Neutrophil (primary cell): Measurements from ENCODE around the gene ITGA2B.

Experiments
- H3K27ac ChIP-seq: fragments of 200-600 bp; sonication (generic); 2 replicates; pipeline ENCODE4 v1.5.1; 2016; ENCODE audit warnings: mild to moderate bottlenecking, moderate library complexity
- H3K27me3 ChIP-seq: fragments of 200-600 bp; sonication (generic); 2 replicates; pipeline ENCODE4 v1.6.0; 2016; ENCODE audit warnings: mild to moderate bottlenecking
- H3K36me3 ChIP-seq: fragments of 200-600 bp; sonication (generic); 2 replicates; pipeline ENCODE4 v1.5.1; 2017
- H3K4me1 ChIP-seq, 2 experiments: fragments of 200-600 bp in 1 of 2; sonication (generic) in 1 of 2; 1 replicate in 1 of 2; 2 replicates in 1 of 2; pipeline versions ENCODE4 v1.5.1 to v1.6.1; 2013 to 2016; ENCODE audit warnings: low read depth in 1 of 2, low read length in 1 of 2, mild to moderate bottlenecking in 1 of 2, moderate library complexity in 1 of 2; ENCODE audit not compliant: control insufficient read depth in 1 of 2, insufficient read depth in 1 of 2
- H3K4me3 ChIP-seq, 2 experiments: fragments of 200-600 bp in 1 of 2; sonication (generic) in 1 of 2; 1 replicate in 1 of 2; 2 replicates in 1 of 2; pipeline ENCODE4 v1.5.1; 2013 to 2016; ENCODE audit warnings: low read depth in 1 of 2, low read length in 1 of 2, mild to moderate bottlenecking in 1 of 2, moderate library complexity in 1 of 2
- H3K9me3 ChIP-seq: fragments of 200-600 bp; sonication (generic); 2 replicates; pipeline ENCODE4 v1.5.1; 2016
- TF ChIP-seq, protein P1 (sequence below): fragments of 200-600 bp; sonication (generic); IDR thresholded peaks from 2 replicates; pipeline ENCODE4 v1.5.1; 2016; ENCODE audit warnings: antibody characterized with exemption

ITGA2B gene

DNA sequence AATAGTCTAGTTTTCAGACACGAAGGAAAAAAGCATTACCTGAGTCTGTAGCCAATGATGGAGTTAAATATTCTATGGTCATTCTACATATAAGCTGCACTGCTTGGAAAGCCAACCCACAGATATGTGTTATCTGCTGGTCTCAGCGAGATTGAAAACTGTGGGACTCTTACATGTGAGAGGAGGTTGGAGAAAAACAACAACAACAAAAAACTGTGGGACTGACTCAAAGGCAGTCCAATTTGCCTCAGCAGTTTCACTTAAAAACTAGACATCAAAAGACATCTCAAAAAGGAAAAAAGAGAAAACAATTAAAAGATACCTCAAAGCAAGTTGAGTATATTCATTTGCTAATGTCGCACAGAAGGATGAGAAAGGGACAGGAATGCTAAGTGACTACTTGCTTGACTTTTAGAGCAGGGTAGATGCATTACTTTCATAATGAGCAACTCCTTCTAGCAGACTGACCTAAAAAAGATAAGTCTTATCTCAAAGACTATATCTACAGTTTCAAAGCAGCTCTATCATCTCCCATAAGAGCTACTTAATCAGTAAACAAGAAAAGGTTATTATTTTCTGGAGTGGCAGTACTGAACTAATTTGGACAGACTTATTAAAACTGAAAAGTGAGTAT lies 35.5 kb upstream of the ITGA2B start:
- TF ChIP-seq, protein P1, sequence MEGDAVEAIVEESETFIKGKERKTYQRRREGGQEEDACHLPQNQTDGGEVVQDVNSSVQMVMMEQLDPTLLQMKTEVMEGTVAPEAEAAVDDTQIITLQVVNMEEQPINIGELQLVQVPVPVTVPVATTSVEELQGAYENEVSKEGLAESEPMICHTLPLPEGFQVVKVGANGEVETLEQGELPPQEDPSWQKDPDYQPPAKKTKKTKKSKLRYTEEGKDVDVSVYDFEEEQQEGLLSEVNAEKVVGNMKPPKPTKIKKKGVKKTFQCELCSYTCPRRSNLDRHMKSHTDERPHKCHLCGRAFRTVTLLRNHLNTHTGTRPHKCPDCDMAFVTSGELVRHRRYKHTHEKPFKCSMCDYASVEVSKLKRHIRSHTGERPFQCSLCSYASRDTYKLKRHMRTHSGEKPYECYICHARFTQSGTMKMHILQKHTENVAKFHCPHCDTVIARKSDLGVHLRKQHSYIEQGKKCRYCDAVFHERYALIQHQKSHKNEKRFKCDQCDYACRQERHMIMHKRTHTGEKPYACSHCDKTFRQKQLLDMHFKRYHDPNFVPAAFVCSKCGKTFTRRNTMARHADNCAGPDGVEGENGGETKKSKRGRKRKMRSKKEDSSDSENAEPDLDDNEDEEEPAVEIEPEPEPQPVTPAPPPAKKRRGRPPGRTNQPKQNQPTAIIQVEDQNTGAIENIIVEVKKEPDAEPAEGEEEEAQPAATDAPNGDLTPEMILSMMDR = no peak
- H3K27ac ChIP-seq = no peak overlapping the region

DNA sequence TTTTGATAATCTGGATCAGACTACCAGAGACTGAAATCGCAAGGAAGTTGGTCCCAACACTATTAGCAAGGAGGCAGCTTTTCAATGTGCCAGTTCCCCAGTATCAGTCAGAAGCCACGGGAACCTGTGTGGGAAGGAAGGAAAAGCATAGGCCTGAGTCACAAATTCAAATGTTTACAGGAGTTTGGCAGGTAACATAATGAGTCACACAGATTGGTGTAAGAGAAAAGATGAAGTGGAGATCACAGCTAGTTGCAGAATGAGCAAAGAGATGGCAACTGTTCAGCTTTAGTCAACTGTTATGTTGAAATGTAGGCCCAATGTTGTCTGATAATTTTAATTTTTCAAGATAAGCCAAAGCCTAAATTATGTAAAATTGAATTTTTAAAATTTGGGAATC lies 28.1 kb upstream of the ITGA2B start:
- Histone ChIP-seq H3K4me1 (no peaks in the 10 kb centered on the region), H3K27ac (no peak overlapping the region), H3K4me3 (no peak overlapping the region), H3K9me3 (no peaks in the 10 kb centered on the region), H3K27me3 (no peaks in the 10 kb centered on the region), H3K36me3 (peaks cover 41% of the 10 kb centered on the region)
- TF ChIP-seq, protein P1 = no peak

More for the DNA sequence above, 35.5 kb upstream of the ITGA2B start:
- Histone ChIP-seq H3K4me1 (no peaks in the 10 kb centered on the region), H3K27me3 (no peaks in the 10 kb centered on the region), H3K9me3 (no peaks in the 10 kb centered on the region), H3K4me3 (no peak overlapping the region), H3K36me3 (peaks cover 57% of the 10 kb centered on the region)

DNA sequence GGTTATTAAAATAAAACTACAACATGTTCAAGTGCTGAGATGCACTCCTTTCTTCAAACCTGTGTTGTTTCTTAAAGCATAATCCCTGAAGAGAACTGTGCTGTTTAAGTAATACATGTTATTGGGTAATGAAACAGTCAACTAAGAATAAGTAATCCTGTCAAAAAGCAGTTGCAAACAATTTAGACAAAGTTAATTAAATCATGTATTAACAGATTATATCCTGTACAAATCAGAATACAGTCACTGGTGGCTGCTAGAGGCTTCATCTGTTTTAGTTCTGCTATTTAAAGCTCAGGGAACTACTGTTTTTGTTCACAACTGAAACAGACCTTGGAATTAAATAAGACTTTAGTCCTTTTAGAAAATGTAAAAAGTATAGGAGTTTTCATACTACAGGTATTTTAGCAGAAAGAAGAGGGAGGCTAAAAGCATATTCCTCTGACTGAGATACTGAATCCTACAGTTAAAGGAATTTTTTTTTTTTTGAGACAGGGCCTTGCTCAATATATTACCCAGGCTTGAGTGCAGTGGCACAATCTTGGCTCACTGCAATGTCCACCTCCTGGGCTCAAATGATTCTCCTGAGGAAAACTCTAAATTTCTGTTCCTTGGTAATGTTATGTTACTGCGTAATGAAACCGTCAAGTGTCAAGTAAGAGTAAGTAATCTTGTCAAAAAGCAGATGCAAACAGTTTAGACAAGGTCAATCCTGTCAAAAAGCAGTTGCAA lies 27.3 kb upstream of the ITGA2B start:
- Histone ChIP-seq H3K4me3 (no peak overlapping the region), H3K27ac (no peak overlapping the region), H3K36me3 (peaks cover 34% of the 10 kb centered on the region), H3K27me3 (no peaks in the 10 kb centered on the region), H3K4me1 (no peaks in the 10 kb centered on the region), H3K9me3 (no peaks in the 10 kb centered on the region)
- TF ChIP-seq, protein P1 = no peak

DNA sequence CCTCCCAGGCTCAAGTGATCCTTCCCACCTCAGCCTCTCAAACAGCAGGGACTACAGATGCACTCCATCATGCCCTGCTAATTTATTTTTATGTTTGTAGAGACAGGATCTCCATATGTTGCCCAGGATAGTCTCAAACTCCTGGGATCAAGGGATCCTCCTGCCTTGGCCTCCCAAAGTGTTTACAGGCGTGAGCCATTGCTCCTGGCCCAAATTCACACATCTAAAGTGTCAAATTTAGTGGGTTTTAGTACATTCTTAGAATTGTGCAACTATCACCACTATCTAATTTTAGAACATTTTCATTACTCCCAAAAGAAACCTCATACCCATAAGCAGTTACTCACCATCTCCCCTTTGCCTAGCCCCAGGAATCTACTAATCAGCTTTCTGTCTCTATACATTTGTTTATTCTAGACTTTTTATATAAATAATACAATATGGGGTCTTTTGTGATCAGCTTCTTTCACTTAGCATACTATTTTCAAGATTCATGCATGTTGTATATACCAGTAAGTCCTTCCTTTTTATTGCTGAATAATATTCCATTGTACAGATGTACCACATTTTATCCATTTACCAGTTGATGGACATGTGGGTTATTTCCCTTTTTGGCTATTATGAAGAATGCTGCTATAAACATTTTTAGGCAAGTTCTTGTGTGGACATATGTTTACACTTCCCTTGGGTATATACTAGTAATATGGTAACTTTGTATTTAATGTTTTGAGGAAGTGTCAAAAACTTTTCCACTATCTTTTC lies 25.1 kb upstream of the ITGA2B start:
- Histone ChIP-seq H3K27me3 (no peaks in the 10 kb centered on the region), H3K36me3 (peaks cover 30% of the 10 kb centered on the region), H3K27ac (no peak overlapping the region), H3K9me3 (no peaks in the 10 kb centered on the region), H3K4me3 (no peak overlapping the region), H3K4me1 (no peaks in the 10 kb centered on the region)
- TF ChIP-seq, protein P1 = no peak

DNA sequence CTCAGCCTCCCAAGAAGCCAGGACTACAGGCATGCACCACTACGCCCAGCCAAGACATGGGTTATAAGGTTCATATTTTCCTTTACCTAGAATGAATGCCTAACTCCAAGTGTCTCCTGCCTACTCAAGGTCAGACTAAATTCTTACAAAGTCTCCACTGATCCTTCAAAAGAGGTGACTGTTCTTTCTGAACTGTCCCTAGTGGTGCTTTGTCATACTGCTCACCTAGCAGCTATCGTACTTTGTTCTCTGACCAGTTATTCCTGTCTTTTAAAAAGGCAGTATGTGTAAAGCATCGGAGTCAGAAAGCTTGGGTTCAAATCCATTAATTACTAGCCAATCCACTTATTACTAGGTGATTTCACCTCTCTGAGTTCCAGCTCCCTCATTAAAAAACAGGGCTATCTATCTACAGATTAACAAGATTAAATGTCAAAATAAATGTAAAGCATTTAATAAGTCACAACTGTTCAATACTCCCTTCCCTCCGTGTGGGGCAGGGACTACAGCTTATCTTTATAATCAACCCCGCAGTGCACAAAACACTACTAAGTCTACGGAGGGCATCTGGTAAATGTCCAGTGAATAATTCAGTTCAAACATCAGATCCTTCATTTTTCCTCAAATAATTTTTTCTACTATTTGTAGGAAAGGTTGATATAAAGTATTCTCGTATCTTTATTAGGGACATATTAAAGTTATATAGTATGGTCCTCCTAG lies 20.0 kb upstream of the ITGA2B start:
- H3K4me1 ChIP-seq = no peaks in the 10 kb centered on the region
- peaks cover 9% of the 10 kb centered on the region for H3K36me3 ChIP-seq
- H3K4me3 ChIP-seq = no peak overlapping the region
- TF ChIP-seq, protein P1 = no peak
- H3K27ac ChIP-seq = no peak overlapping the region
- no peaks in the 10 kb centered on the region for H3K27me3 ChIP-seq
- no peaks in the 10 kb centered on the region for H3K9me3 ChIP-seq
